Ovary (tissue), 9 donors: Measurements from ENCODE around the gene TVP23B. TPM values are rescaled to one million over a fixed set of nuclear protein-coding genes. Genes with fewer than 3 reads are reported as not detected.
"Not testable (repeated sequence)": the region's sequence is repeated elsewhere in the genome, so short reads cannot be mapped to it uniquely, and the experiment has no call there.

ENCODE experiments used
- DNase-seq, 5 donors: peaks; one replicate each; pipeline ENCODE4 v3.0.0-alpha.2; 2019 to 2020
- H3K27ac ChIP-seq, 2 donors: fragments of 200-600 bp; one replicate each; pipeline versions ENCODE4 v1.5.1 to v1.8.0; 2019 to 2022
- H3K27me3 ChIP-seq: fragments of 200-600 bp; one replicate; pipeline ENCODE4 v1.8.0; 2022
- H3K36me3 ChIP-seq: fragments of 200-600 bp; sonication (generic); one replicate; pipeline ENCODE4 v1.5.1; 2019
- H3K4me1 ChIP-seq: one replicate; pipeline ENCODE4 v1.8.1; 2013; ENCODE audit warnings: mild to moderate bottlenecking, moderate library complexity; ENCODE audit not compliant: insufficient read depth
- H3K4me3 ChIP-seq: fragments of 200-600 bp; sonication (generic); one replicate; pipeline ENCODE4 v1.5.1; 2017
- H3K9me3 ChIP-seq, 2 donors: fragments of 200-600 bp in 1 of 2; sonication (generic) in 1 of 2; one replicate each; pipeline versions ENCODE4 v1.5.1 to v1.8.1; 2013 to 2019; ENCODE audit warnings: mild to moderate bottlenecking in 1 of 2, moderate library complexity in 1 of 2
- CTCF ChIP-seq, 3 donors: fragments of 450-650 bp in 2 of 3; fragments of 200-600 bp in 1 of 3; IDR thresholded peaks; one replicate each; pipeline versions ENCODE4 v1.5.1 to v1.8.0; 2016 to 2022; ENCODE audit warnings: antibody characterized with exemption in 3 of 3, mild to moderate bottlenecking in 1 of 3
- WGBS, 3 donors: extraction: QIAGEN DNeasy Blood & Tissue Kit in 1 of 3; methylation state at CpG; one replicate each; pipeline versions ENCODE4 v1.1.5 to v1.1.7; 2013 to 2017; 5-methylcytosine and 5-hydroxymethylcytosine counted together
- intact Hi-C, 4 donors: fragments of 100-400 bp; cut with DNase I; formaldehyde crosslinking; loops; one replicate each; pipeline versions ENCODE4 v1.11.0 to v1.15.1; 2022 to 2023
- polyA plus RNA-seq, 2 donors: library from polyadenylated mRNA; stranded (reverse); fragments of 200-250 nt in 1 of 2; fragments of 350-450 nt in 1 of 2; fragmentation: Illumina TruSeq in 1 of 2; extraction: RNeasy Lipid Tissue Mini Kit (QIAGEN cat#74804) in 1 of 2; gene quantifications; one replicate each; pipeline ENCODE4 v1.2.3, GENCODE V29; 2013 to 2014
- total RNA-seq, 7 donors: library from RNA; depleted of rRNA in 2 of 7; stranded (reverse); fragments of >200 nt in 2 of 7; fragmentation: NEBNext Ultra II Directional in 3 of 7; extraction: Animal tissue kit (Norgen Biotek cat#: 25700) in 3 of 7; gene quantifications; one replicate each; pipeline versions ENCODE4 v1.1.0 to v1.2.4, GENCODE V29; 2016 to 2023
- donor health status: DM: no; HTN: no; CAD: no; lungs with moderate emphysema.
- donor health status: DM: no; HTN: no; CAD: no.
- donor health status: Bipolar disorder and iron deficiency.
- donor health status: DM: yes; HTN: yes; CAD: no.
- donor health status: DM: no; HTN: no; CAD: no.
- donor health status: DM: yes; HTN: yes; CAD: no.

Gene TVP23B
- total and polyA plus RNA-seq, 9 donors: 27.0 to 44.7 (median 32.5) TPM

GRCh38 chr17:18794841-18795240 lies 13.9 kb downstream of the TVP23B start:
- H3K27me3 ChIP-seq, H3K36me3 ChIP-seq, H3K4me1 ChIP-seq, DNase-seq, H3K27ac ChIP-seq, intact Hi-C loops, H3K9me3 ChIP-seq, H3K4me3 ChIP-seq: not testable (repeated sequence)
- WGBS, 3 donors: 62 to 70% (median 65%) methylated on average over 4 of the region's 4 CpGs

DNA sequence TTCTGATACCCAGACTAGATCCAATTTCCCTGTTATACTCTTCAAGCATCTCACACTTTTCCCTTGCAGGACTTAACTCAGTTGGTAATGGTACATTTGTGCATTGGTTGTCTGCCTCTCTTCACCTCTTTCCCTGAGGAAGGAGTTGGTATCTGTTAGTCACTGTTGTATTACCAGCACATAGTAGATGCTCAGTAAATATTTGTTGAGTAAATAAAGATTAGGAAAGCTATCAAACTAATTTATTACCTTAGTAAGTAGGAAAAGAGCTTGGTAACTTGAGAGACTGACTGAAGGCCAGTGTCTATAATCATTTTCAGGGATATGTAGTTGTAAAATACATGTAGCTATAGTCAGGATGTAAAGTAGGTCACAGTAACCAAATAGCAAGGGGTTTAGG lies 15.9 kb downstream of the TVP23B start:
- H3K27me3 ChIP-seq, DNase-seq, intact Hi-C loops, H3K27ac ChIP-seq, H3K4me1 ChIP-seq, H3K36me3 ChIP-seq, H3K4me3 ChIP-seq, H3K9me3 ChIP-seq: not testable (repeated sequence)

DNA sequence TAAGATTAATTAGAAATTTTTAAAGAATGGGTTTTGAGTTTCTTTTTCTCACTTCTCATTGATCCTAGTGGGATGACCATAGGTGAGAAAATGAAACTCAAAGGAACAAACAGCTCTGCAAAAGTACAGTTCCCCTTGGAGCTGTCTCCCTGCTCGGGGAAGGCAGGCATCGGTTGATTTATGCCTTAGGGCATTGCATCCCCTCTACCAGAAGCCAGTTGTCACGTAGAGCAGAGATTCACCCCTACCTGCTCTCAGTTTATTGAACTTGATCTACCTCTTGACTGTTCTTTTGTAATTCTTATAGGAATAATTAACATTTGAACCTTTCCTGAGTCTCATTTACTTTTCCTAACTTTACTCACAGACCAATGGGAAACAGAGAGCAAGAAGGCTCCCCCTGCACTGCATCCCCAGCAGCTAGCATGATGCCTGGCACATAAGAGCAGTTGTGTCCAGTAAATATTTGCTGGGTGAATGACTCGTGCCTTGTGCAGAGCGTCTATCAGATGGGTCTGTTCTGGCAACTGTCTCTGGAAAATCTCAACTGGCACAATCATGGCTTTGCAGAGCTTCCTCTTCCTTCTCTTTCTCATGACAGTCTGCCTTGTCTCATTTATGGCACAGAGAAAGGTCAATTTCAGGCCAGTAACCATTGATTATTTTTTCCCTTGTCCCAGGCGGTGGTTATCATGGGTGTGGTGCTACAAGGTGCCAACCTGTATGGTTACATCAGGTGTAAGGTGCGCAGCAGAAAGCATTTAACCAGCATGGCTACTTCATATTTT lies 22.7 kb downstream of the TVP23B start:
- H3K27me3 ChIP-seq, H3K36me3 ChIP-seq, H3K9me3 ChIP-seq, intact Hi-C loops, H3K4me1 ChIP-seq, H3K27ac ChIP-seq, DNase-seq, H3K4me3 ChIP-seq: not testable (repeated sequence)
- WGBS, 3 donors: 78 to 86% (median 80%) methylated on average over 6 to 7 of the region's 7 CpGs

DNA sequence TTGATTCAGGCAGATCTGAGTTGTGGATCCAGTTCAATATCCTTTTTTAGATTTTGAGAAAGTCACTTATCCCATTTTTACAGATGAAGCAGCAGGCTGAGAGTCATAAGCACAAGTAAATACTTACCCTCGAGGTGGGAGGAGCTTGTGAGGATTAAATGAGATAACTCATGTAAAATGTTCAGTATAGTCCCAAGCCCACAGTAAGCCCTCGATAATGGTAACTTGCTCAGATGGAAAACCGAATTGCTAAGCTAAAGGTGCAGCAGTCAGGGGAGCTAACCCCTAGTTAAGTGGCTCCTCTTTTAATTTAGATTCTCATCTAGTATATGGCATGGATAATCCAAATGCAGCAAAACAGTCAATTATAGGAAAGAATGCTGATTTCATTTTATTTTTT lies 34.9 kb downstream of the TVP23B start:
- H3K27ac ChIP-seq, H3K4me1 ChIP-seq, H3K4me3 ChIP-seq, H3K36me3 ChIP-seq, DNase-seq, H3K27me3 ChIP-seq, intact Hi-C loops, H3K9me3 ChIP-seq: not testable (repeated sequence)
- WGBS, 3 donors: 27 to 58% (median 41%) methylated on average over 3 of the region's 3 CpGs

GRCh38 chr17:18816489-18817371 lies 35.7 kb downstream of the TVP23B start:
- peak in 3 of 5 donors; percentile 29 to 54 (median 29) for DNase-seq
- H3K4me3 ChIP-seq, H3K36me3 ChIP-seq, H3K9me3 ChIP-seq, H3K4me1 ChIP-seq, H3K27me3 ChIP-seq, intact Hi-C loops, H3K27ac ChIP-seq: not testable (repeated sequence)
- WGBS, 3 donors: 38 to 47% (median 42%) methylated on average over 9 of the region's 9 CpGs
- peak; percentile 39 to 63 (median 50) for TF ChIP-seq CTCF (IDR thresholded peaks at IDR 0.05)

DNA sequence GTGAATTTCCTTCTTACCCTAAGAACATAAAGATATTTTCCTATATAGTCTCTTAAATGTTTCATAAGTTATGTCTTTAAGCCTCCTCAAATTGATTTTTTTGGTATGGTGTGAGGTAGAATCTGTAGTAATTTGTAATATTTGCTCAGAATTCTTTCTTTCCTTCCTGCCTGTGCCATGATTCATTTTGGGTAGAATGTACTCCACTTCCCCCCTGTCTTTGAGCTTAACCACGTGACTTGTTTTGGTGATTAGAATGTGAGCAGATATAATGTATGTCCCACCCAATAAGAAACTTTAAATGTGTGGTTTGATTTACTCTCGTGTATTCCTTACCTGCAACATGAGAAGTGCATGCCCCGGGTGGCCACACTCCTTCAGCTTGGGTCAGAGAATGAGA lies 40.4 kb downstream of the TVP23B start:
- H3K27ac ChIP-seq, H3K4me1 ChIP-seq, H3K27me3 ChIP-seq, H3K4me3 ChIP-seq, intact Hi-C loops, H3K36me3 ChIP-seq, DNase-seq, H3K9me3 ChIP-seq: not testable (repeated sequence)
- 39 to 68% (median 62%) methylated on average over 1 to 3 of the region's 3 CpGs for WGBS, 3 donors

DNA sequence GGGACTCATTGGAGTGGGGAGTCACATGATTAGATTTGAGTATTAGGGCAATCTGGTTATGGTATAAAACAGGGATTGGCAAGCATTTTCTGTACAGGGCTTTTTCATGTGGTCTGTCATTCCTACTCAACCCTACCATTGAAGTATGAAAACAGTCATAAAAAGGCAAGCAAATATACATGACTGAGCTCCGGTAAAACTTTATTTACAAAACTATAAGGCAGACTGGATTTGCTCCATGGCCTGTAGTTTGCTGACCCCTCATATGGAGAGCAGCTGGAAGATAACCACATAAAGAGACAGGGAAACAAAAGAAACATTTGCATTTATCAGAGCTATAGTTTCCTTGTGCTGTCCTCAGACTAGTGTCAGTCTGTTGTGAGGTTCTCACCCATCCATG lies 46.6 kb downstream of the TVP23B start:
- H3K9me3 ChIP-seq, H3K27ac ChIP-seq, H3K27me3 ChIP-seq, intact Hi-C loops, DNase-seq, H3K4me1 ChIP-seq, H3K36me3 ChIP-seq, H3K4me3 ChIP-seq: not testable (repeated sequence)
- WGBS, 3 donors: no CpG with 5 or more reads among the region's 1 CpG
